Activated CD8-positive, alpha-beta memory T cell treated with anti-CD3 and anti-CD28 coated beads, Interleukin-2, amount 50 U/mL, for 24 hours (primary cell): ENCODE results near the gene RAI2.

ENCODE experiments used
- DNase-seq: peaks from one replicate; pipeline ENCODE4 v3.0.0-alpha.2; 2020; ENCODE audit errors: extremely low read depth

Gene RAI2

DNA sequence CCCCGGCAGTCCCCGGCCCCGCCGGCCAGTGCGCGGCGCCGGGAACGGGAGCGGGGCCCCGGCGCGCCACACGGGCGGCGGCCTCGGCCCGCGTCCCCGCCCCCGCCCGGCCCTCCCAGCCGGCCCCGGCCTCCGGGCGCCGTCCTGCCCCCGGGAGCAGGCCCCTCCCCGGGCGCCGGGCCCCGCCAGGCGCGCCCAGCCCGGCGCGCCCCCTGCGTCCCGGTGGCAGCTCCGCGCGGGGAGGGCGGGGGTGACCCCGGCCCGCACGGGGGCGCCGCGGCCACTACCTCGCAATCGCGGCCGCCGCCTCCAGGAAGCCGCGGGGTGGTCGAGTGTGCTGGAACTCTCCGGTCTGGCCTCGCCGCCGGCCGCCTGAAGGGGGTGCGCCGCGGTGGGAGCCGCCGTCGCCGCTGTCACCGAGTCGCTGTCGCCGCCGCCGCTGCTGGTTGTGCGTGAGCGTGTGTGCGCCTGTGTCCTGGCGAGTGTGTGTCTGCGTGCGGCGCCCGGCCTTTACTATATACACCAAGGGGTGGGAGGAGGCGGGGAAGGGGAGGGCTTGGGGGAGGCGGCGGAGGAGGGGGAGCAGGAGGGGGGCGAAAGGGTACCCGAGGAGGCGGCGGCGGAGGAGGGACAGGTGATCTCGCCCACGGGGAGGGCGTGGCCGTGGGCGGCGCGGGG lies at the start of gene RAI2:
RAI2 (minus strand) TSS at position 488 of the 678 bp plus-strand sequence. CDS start 59,288 bp downstream, outside the sequence.
- no peak for DNase-seq

DNA sequence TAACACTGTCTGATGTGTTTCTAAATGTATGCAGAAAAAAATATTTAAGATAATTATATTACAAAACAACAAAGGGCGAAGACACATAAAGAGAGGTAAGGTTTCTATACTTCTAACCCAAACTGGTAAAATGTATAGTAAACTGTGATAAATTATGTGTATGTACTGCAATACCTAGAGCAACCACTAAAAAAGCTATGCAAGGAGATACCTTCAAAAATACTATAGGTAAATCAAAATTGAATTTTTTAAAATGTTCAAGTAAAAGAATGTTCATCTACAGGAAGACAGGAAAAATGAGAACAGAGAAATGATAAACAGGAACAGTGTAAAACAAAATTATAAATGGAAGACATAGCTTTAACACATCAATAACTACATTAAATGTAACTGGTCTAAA lies 27.3 kb upstream of the RAI2 start:
- no peak for DNase-seq

- DNase-seq: no peak
Observed at GRCh38 chrX:17882680-17883079, 21.6 kb upstream of the RAI2 start.

DNA sequence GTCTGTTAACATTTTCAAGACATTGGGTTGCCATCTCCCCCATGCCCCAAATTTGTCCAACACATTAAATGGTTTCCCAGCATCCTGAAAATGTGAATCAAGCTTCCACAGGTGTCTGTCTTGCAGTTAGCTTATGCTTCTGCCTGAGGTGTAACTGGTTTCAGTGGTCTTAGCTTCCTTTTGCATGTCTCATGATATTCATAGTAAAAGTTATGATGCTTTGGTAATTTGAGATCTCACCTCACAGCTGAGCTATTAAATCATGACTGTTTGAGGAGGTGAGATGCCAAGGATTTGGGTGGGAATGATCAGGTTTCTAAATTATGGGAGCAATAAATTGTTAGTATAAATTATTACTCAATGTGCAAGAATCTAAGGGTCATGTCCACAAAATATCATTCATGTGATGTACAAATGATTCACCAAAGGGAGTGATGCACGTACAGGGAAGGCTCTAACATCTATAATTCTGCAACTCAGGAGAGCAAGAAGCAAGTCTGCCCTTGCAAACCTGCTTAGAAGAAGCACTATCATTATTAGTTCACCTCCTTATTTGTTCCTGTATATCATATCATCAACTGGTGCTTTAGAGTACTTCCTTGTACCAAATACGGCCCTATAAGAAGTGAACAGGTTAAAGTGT lies 17.1 kb upstream of the RAI2 start:
- DNase-seq: no peak

GRCh38 chrX:17876135-17876534 lies 15.0 kb upstream of the RAI2 start:
- DNase-seq: no peak

DNA sequence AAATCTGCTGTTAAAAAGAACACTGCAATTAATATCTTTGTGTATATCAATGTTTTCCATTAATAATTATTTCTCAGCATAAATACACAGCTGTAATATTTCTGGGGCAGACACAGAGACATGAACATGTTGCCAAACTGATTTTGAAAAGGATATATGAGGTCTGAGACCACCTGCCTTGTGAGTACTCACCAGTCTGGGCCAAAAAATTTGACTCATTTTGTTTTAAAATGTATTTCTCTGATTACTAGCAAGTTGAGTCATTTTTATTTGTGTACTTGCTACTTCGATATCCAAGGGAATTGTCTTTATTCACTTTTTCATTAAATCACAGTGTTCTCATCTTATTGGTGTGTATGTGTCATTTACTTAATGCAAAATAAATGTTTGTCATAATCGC lies 8.5 kb upstream of the RAI2 start:
- no peak for DNase-seq

DNA sequence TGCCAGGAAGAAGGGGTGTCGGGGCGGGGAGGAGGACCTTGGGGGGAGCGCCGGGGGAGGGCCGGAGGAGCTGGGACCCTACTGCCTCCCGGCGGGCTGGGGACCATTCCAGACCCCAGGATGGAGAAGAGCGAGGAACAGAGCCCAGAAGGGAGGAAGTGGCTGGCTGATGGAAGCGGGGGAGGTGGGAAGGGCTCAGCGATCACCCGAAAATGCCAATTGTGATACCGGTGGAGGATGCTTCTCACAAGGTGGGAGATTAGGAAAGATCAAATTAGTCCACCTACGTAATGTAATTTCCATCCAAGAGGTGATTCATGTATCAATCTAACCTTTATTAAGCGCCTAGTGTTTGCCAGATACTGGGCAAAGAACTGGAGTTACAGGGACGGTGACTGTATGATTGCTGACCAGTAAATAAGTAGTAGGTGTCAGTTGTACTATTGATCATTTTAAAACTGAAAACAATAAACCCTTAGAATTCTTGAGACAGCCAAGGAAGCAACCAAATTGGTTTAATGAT lies 452 bp upstream of the RAI2 start:
- no peak for DNase-seq

DNA sequence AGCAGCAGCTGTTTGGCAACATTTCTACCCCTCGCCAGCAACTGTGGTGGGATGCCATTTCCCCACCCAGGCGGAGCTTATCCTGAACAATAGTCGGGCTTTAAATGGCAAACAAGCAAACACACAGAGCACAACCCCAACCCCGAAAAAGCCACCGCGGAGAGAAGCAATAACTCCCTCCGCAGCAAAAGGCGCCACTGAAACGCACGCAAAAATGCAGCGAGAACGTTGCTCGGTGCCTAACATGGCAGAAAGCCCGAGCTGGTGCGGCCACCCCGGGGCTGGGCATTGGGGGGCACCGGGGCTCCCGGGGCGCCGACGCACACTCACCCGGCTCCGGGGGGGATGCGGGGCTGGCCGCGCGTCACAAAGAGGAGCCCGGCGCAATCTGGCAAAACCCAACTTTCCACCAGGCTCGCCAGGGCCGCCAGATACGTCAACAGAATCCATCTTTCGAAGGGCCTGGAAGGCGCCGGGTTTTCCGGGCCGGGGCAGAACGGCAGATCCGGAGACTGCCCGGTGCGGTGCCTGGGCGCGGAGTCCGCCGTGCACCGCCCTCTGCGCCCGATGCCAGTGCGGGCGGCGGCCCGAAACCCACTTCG lies 818 bp downstream of the RAI2 start:
- no peak for DNase-seq

DNA sequence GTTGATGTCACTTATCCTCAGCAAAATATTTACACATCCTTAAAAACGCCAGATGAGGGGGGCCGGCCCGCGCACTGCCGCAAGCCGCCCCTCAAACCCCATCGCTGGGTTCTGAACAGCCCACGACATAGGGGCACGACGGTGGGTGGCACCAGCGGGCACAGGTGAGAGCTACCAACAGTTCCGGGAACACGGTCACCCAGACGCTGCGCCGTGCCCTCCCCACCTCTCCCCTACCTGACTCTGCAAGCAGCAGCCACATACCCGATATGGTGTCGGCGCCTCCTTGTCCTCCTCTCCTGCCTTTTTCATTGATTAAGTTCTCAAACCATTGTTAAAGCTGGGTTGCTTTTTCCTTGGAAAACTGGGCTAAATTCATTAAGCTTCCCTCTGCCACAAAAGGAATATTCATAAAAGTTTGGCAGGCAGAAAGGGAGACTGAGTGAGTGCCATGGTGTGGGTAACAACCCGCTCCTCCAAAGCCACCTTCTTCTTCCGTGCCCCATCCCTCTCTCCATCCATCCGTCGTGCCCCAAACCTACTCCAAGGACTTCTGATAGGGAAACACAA lies 1.4 kb downstream of the RAI2 start:
- no peak for DNase-seq

GRCh38 chrX:17854531-17854930 lies 6.6 kb downstream of the RAI2 start:
- no peak for DNase-seq

GRCh38 chrX:17854069-17854468 lies 7.0 kb downstream of the RAI2 start:
- no peak for DNase-seq

- no peak for DNase-seq
Observed at GRCh38 chrX:17851874-17852273, 9.2 kb downstream of the RAI2 start.

DNA sequence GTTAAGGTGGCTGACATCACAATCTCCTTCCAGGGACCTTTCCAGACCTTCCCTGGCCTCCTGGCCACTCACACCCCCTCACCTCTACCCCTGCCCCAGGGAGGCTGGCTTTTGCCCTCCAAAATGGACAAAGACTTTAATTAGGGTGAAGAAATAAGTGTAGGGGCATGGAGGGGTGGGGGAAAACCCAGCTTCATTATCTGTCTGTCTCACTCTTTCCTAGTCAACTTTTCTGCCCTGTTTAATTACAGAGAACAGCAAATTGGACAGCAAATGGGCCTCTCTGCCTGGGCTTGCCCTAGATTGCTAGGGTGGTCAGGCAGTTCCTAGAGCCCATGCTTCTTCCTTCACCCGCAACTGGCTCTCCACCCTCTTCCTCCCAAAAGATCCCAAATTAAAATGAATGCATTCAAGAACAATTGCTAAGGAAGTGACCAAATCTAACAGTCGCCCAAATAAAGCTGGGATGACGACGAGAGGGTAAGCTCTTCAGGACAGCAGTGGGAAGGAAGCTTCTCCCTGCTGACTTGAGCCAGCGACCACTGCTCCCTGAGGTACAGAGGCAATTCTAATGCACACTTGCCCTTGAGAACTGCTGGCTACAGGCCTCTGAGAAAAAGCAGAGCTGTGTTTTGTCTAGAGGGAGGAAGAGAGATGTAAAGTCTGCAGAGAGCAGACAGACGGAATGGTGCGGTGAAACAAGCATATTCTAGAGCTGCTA lies 12.4 kb downstream of the RAI2 start:
- DNase-seq: no peak

DNA sequence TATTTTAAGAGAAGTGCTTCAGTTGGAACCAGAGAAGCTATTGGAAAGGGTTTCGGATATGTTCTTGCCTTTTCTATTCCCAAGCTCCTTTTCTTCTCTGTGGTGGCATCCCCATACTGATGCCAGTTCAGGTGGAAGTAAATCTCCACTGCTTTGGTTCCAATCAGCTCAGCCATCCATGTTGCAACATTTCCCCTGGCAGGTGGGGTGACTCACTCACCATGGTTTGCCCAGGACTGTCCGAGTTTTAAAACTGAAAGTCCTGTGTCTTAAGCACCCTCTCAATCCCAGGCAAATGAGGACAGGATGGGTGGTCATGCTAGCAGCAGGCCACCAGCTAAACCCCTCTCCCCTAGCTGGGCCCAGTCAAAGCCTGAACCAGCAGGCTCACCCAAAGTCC lies 15.1 kb downstream of the RAI2 start:
- no peak for DNase-seq

GRCh38 chrX:17844236-17844635 lies 16.9 kb downstream of the RAI2 start:
- DNase-seq: no peak

GRCh38 chrX:17842769-17843525 lies 18.2 kb downstream of the RAI2 start:
- DNase-seq: no peak

DNA sequence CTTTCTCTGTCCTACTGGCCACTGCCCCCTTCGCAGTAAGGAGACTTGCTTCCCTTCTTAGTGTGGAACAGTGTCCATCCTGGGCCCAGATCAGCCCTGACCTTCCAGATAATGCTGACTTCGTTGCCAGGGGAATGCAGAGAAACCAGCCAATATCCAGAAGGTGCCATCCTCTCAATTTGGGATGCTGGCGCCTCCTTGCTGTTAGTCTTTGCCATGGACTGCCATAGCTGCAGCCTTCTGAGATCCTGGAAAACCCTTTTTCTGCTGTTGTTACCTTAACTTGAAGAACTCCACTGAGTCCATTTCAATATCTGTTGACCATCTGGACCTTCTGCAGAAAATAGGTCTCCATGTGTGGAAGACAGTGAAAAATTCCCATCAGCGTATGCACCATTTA lies 21.8 kb downstream of the RAI2 start:
- no peak for DNase-seq

GRCh38 chrX:17836830-17837229 lies 24.3 kb downstream of the RAI2 start:
- DNase-seq: no peak

DNA sequence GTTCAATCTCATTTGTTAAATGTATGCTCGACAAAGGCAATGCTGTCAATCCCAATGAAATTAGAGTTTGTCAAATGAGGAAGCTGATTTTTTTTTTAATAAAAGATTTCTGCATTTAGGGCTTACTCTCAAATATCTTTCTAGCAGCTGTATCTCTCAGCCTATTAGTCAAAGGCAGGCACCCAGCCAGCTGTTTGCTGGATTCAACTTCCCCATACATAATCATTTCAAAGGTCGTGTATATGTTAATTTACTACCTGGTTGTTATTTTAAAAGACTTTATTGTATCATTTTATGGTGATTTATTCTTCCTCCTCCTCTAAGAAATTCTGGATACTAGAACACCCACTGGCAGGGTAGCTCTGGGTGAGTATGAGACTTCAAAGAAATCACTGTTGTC lies 27.1 kb downstream of the RAI2 start:
- DNase-seq: no peak

DNA sequence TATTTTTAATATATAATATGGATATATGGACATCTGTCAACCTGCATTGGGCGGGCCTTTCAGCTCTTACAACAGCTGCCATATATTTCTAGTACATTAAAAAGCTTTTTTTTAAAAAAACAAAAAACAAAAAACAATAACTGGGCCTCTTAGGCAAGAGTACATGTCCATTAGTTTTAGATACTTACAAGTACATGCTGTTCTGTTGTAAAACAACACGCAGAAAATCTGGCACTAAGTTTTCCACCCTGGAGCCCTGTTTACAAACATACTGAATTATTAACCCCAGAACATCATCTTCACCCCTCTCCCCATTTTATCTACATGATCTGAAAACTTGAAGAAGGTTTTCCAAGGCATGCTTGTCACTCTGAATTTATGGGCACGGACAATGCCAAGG lies 29.8 kb downstream of the RAI2 start:
- DNase-seq: no peak

- no peak for DNase-seq
Observed at GRCh38 chrX:17830211-17830610, 30.9 kb downstream of the RAI2 start.
